HG02885 (cell line): ENCODE measurements around the gene GMDS.

ENCODE experiments used
- ATAC-seq: cut with Tn5 transposase; IDR thresholded peaks from one replicate; pipeline ENCODE4 v1.9.1; 2021; ENCODE audit warnings: mild to moderate bottlenecking; ENCODE audit not compliant: unreplicated experiment, poor library complexity

GMDS gene

DNA sequence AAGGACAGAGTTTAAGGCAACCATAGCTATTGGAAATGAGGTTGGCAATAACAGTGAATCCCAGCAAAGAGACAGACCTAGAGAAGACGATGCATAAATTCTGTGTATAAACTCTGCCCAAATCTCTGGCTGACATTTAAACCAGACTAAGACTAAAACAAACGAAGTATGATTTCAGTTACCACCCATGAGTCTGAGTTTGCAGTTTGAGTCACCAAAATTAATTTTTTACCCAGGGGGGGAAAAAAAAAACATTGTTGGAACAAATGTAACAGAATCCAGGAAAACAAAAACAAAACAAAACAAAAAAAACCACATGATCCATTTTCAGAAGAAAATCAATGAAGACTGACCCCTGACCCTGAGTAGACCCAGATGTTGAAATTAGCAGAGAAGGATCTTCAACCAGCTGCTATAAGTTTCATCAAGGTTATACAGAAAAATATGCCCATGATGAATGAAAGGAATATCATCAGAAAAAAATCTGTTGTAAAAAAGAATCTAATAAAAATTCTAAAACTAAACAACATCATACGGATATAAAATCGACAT is 190.8 kb downstream of the GMDS start:
- ATAC-seq, result no peak

DNA sequence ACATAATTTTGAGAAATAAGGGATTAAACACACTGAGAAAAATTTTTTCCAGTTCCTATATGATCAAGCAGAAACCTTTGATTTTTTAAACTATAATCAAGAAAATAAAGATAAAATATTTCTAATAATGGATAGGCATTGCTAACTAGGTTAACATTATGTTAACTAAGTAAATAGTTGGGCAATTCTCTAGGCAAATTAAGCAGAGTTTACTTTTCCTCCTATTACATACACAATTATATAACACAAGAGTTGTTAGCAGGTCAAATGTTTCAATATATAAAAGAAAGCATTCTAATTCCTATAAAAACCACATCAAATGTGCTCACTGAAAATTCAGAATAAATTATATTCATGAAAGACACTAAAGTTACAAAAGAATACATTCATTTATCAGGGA is 191.7 kb downstream of the GMDS start:
- no peak for ATAC-seq

DNA sequence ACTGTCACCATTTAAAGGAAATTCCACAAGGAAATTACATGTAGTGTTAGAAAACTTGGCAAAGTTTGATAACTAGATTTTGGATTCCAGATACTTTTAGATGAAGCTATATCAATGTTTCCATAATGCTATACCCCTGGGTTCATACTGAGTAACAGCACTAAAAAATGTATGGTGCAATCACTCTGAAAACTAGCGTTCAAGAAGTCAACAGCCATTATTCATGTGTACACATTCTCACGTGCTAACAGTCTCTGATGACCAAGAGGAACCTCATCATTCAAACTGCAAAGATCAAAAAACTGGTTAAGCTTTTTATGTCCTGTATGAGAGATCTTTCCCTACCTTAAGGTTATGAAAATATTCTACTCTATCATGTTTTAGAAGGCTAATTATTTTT is 197.6 kb downstream of the GMDS start:
- no peak for ATAC-seq

DNA sequence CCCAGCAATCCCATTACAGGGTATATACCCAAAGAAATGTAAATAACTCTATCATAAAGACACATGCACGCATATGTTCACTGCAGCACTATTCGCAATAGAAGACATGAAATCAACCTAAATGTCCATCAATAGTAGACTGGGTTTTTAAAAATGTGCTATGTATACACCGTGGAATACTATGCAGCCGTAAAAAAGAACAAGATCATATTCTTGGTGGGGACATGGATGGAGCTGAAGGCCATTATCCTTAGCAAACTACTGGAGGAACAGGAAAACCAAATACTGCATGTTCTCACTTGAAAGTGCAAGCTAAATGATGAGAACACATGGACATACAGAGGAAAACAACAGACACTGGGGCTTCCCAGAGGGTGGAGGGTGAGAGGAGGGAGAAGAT is 201.2 kb downstream of the GMDS start:
- ATAC-seq, result no peak

DNA sequence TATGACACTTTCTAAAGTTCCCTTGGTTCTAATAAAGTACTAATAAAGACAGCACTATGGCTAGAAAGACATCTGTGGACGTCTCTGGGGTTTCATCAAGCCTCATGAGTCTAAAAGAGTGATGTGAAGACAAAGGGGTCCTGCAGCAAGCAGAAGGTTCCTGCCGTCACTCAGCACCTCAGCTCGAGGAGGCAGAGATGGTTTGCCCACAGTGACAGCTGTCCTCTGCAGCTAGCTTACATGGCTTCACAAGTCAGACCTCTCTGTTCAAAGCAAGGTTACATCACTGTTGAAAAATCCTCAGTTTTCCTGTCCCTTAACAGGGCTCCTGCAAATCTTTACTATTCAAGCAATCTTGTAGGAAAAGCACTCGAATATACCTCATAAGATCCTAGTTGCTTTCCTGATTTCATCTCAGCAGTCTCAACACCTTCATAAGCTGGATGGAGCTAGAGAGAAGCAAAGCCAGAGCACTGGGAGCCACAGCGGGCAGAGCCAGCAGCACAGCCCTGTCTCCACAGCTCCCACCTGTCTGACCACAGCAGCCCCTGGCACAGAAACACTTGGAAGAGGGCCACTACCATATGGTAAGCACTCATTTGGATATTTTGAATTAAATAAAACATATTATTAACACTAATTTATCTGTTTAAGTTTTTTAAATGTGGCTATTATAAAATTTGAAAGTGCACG is 202.3 kb downstream of the GMDS start:
- ATAC-seq, result no peak

DNA sequence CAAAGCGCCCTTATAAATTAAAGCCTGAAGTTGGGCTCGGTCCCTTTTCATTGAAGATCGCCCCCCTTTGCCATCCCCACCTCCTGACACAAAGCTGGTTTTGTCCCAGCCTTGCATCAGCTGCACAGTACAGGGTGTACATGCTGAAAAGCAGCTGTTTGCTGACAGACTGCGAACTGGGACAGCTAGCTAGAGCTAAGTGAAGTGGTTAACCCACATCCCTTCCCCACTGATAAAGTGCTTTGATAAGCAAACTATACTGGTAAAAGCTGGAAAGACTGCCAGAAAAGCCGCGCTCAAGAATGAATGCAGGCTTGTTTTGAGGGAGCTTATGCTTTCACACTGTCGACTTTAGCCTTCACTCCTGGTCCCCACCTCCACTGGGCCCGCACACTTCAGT is 207.3 kb downstream of the GMDS start:
- ATAC-seq, result no peak

DNA sequence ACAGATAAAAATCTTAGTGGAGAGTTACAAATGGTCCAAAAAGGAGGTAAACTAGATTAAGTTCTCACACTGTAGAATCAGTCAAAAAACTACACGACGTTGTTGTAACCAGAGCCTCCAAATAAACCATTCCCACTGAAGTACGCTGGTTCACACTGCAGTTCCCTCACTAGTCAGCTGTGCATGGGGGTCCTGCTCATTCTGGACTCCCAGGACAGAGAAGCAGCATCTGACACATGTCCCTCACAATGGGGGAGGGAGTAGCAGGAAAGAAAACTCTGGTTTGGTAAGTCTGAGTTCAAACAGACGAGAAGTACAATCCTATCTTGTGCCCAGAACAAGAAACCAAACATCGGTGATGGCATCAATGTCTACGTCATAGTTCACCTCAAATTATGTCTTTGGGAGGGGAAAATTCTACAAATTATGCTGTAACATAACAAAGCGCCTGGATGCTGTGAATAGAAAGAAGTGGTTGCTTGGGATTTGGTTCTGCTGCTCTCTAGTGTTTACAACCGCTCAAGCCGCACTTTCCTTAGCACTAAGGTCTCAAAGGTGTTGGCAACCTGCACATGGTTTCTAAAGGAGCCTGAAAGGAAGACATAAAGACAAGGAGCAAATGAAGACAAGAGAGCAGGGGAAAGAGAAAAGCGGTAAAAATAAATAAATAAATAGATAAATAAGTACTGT is 208.0 kb downstream of the GMDS start:
- no peak for ATAC-seq

DNA sequence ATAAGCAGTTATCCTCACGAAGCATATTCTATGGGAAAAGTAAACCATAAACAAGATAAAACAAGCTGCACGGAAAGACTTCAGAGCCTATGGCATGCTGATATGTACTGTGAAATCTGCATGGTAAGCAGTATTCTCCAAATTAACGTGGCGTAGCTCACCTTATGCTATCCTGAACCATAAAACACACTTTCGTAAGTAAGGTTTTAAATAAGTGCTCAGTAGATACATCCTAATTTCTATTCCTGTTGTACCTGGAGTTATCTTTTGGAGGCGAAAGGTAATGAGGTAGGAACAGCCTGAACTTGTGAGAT is 208.7 kb downstream of the GMDS start:
- no peak for ATAC-seq

DNA sequence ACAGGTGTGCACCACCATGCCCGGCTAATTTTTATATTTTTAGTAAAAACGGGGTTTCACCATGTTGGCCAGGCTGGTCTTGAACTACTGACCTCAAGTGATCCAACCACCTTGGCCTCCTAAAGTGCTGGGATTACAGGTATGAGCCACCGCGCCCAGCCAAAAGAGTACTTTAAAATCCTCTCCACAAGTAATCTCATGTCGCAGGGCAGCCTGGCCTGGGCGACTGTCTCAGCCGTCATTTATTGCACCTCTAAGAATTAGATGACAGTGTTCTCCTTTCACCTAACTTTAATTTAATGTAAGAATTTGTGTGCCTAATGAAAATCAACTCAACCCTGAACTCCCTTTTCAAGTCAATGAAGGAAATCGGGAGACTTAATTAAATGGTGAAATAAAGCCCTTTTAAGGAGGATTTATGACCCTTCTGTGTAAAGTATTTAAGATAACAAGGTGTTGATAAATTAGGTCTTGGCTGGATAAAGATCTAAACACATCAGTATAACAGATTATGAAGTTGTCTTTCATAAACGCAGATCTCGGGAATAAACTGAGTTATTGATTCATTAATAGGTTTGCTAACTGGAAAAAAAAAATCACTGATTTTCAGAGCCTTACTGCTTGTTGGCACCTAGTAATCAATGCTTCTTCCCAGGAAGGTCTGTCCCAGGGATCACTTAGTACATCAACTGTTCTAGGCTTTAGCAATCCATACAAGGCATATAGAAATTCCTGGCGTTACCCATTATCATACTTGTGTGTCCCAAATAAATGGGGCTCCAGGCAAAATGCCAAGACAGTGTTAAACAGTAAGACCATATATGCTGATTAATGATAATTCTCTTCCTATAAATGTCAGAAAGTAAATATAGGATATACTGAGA is 209.3 kb downstream of the GMDS start:
- ATAC-seq, result no peak

DNA sequence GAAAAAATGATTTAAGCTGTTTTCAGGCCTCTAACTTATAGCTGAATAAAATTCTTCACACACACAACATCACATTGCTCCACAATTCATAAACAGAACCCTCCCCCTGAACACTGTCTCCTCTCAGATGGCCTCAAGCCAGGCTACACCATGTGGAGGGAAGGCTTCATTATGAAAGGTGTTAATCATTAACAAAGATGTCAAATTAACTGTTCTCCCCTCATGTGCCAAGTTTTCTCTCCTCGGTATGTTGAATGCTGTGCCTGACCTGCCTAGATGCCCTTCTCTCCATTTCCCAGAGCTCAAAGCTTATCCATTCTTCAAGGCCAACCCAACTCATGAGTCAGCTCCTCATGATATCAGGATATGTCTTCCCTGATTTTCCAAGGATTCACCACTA is 210.4 kb downstream of the GMDS start:
- ATAC-seq, result no peak

DNA sequence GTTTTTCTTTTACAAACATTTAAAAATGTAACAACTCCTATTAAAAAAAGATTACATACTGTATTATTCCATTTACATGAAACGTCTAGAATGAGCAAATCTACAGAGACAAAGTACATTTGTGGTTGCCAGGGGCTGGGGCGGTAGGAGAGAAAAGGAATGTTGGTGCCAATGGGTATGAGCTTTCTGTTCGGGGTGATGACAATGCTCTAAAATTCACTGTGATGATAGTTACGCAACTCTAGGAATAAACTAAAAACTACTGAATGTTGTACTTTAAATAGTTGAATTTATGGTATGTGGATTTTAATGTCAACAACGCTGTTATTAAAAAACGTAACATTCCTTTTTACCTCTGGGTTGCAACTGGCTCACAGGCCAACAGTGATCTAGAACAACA is 211.1 kb downstream of the GMDS start:
- no peak for ATAC-seq

DNA sequence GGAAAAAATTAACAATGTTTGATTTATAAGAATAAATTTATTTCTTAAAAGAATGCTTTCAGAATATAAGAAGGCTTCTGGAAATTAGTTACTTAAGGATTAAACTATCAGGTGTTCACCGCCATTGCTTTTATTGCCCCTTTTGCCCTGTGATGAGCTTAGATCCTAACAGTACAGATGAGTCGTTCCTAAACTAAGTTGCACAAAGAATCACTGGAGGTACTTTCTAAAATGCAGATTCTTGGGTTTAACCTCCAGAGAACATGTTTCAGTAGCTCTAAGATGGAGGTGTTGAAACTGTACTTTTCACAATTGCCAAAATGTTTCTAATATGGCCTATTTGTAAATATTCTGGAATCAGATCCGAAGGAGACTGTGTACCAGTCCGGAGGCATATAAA is 211.9 kb downstream of the GMDS start:
- no peak for ATAC-seq

DNA sequence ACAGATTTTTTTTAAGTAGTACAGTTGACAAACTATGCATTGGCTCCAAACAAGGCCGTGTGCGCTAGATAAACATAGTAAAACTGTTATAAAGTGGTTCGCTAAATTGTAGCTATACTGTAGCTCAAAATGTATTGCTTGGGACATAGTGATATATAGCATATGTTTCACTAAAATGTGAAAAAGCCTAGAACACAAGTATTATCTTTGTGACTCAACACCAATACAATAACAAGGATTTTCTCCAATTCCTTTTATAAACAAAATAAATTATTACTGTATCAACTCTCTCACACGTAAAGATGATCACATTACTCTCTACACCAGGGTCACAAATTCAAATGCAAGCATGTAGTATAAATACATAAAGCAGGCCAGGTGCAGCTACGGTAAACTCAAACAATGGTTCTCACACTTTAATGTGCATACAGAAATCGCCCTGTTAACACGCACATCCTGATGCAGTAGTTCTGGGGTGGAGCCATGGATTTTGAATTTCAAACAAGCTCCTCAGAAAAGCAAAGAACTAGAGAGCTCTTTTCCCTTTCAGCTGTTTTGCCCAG is 214.6 kb downstream of the GMDS start:
- ATAC-seq, result no peak

DNA sequence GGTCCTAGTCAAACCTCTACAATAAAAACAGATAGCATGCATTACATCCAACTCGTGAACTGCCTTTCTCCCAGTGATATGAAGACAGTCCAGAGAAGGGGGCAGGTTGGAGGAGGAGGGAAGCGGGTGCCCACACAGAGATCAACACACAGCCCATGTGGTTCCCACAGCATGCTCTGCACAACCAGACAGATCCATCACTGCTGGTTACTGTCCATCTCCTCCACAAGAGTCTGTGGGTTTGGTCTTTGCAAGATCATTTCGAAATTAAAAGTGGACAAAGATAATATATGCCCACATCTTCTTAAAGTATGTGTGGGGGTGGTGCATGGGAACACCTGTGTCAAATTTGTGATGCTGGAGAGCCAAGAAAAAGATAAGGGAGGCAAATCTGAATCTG is 215.5 kb downstream of the GMDS start:
- ATAC-seq, result no peak

DNA sequence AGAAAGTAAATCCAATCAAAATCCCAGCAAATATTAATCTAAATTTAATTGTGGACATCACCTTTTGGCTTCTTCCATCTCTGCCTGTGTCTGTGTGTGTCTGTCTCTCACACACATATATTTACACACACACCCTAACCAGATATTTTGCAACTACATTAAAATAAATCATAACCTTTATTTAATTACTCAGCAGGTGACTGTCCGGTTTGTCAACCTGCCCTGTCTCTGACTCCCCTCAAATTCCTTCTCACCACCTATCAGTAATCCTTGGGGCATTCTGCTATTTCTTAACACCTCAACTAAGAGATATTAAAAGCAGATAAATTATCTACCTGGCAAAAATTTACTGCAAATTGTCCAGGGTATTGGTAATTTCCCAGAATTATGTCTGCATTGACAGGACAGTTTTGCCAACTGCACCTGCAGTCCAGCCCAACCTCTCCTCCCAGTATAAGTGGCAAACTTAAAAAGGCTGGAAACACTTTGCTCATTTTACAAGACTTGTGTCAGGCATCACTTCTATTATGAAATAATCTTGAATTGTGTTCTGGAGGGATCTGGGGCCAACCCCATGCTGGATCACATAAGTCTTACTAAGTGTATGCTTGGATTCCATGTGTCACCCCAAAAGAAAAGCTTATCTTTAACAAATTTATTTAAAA is 216.1 kb downstream of the GMDS start:
- no peak for ATAC-seq

DNA sequence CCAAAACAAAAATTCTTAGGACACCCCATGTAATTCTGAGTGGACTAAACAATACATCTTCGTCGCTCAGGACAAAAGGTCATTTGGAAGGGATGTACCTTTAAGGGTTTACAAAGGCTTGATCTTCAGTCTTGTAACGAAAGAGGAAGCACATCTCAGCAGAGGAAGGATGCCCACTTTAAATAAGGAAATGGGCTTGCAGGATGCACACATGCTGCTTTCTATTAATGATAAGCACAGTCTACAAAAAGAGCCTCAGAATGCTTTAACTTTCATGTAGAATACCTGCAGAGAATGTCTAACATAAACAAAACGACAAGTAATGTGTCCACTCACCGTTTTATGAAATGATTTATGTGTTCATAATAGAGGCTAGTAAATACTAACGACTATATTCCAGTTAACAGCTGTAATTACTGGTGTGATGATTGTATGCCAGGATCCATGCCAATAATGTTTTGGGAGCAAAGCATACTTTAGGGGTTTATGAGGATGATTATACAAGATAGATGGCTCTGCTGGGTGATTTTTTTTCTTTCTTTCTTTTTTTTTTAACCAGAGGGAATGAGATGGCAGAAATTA is 216.9 kb downstream of the GMDS start:
- peak; percentile 53 for ATAC-seq

DNA sequence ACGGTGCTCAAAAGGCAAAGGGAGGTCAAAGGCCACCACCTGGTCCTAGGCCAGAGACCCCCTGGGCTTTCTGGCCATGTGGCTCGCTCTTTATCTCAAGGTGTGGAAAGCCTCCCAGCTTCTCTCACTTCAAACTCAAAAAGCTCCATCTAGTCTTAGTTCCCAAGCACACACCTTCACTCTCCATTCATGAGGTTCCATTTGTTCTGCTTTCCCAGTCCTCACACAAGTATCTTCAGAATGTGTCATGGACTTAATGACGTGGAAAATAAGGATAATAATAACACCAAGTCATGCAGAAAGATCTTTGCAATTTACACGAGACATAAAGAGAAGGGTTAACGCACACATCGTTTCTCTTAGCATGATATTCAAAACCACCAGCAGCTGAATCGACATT is 219.3 kb downstream of the GMDS start:
- no peak for ATAC-seq

DNA sequence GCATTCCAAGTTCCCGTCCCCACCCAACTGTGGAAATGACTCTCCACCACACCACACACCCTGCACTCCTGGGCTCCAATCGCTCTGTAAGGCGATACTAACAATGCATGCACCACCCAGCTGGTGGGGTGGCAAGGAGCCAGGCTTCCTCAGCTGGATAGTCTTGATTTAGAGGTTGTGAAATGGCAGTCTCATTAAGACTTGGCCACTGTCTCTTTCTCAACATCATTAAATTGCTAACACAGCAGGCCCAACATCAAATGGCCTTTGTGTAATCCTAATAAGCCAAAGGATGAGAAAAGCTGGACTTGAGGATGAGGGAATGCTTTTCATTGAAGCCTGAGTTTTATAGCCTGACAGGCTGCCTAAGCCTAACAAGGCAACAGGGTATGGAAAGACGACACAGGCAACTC is 223.7 kb downstream of the GMDS start:
- ATAC-seq, result no peak

DNA sequence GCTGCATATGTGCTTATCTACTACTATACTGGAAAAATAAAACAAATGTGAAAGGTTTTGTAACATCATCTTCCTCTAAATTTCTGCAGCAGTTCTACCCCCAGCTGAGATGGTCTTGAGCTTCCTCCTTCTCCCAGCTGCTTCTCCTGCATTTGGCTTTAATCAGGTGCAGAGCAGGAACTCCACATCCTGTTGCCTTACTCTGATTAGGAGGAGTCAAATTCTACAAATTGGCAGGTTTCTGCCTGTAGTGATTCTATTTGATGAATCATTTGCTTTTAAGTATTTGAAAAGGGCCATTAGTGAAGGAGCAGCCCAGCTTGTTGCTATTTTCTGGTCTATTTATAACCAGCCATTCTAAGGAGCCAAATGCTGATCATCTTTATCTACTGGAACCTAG is 224.5 kb downstream of the GMDS start:
- ATAC-seq, result no peak

DNA sequence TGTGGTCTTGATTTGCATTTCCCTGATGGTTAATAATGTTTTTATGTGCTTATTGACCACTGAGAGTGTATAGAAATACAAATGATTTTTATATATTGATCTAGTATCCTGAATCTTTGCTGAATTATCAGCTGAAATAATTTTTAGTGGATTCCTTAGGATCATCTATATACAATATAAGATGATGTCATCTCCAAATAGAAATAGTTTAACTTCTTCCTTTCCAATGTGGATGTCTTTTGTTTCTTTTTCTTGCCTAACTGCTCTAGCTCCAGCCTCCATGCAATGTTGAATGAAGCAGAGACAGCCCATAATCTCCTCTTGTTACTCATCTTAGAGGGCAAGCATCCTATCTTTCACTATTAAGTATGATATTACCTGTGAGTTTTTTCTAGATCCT is 226.4 kb downstream of the GMDS start:
- ATAC-seq, result no peak
